Spleen (tissue), 11 donors: ENCODE results near the gene RASSF4. TPM values are rescaled to one million over a fixed set of nuclear protein-coding genes. Genes with fewer than 3 reads are reported as not detected.

ENCODE experiments used
- DNase-seq: peaks from one replicate; pipeline ENCODE4 v3.0.0-alpha.2; 2020
- H3K27ac ChIP-seq, 8 donors: fragments of 200-600 bp; sonication (generic) in 7 of 8; 1 replicate in 4 of 8; 2 replicates in 4 of 8; pipeline versions ENCODE4 v1.5.0 to v1.8.0; 2016 to 2021; ENCODE audit warnings: inconsistent platforms in 4 of 8, mild to moderate bottlenecking in 4 of 8, moderate library complexity in 1 of 8
- H3K27me3 ChIP-seq, 7 donors: fragments of 200-600 bp; sonication (generic) in 6 of 7; replicated peaks in 1 of 7; 1 replicate in 4 of 7; 2 replicates in 3 of 7; pipeline versions ENCODE4 v1.5.0 to v1.8.0; 2016 to 2021; ENCODE audit warnings: inconsistent platforms in 3 of 7, mild to moderate bottlenecking in 1 of 7
- H3K36me3 ChIP-seq, 6 donors: fragments of 200-600 bp; sonication (generic) in 5 of 6; 1 replicate in 4 of 6; 2 replicates in 2 of 6; pipeline versions ENCODE4 v1.5.0 to v1.8.0; 2016 to 2021; ENCODE audit warnings: inconsistent platforms in 2 of 6
- H3K4me1 ChIP-seq, 6 donors: fragments of 200-600 bp; sonication (generic) in 5 of 6; 1 replicate in 3 of 6; 2 replicates in 3 of 6; pipeline versions ENCODE4 v1.5.0 to v1.8.0; 2016 to 2021; ENCODE audit warnings: inconsistent platforms in 3 of 6
- H3K4me3 ChIP-seq, 8 donors: fragments of 200-600 bp; sonication (generic) in 7 of 8; 1 replicate in 4 of 8; 2 replicates in 4 of 8; pipeline versions ENCODE4 v1.5.0 to v1.8.0; 2016 to 2021; ENCODE audit warnings: inconsistent platforms in 4 of 8, mild to moderate bottlenecking in 4 of 8, moderate library complexity in 2 of 8
- H3K9me3 ChIP-seq, 8 donors: fragments of 200-600 bp; sonication (generic) in 7 of 8; 1 replicate in 4 of 8; 2 replicates in 4 of 8; pipeline versions ENCODE4 v1.5.0 to v1.8.0; 2016 to 2021; ENCODE audit warnings: inconsistent platforms in 4 of 8
- CTCF ChIP-seq, 11 experiments: fragments of 200-600 bp in 7 of 11; fragments of 450-650 bp in 4 of 11; sonication (generic) in 4 of 11; IDR thresholded peaks in 8 of 11; conservative IDR thresholded peaks in 3 of 11; 1 replicate in 7 of 11; 2 replicates in 4 of 11; pipeline versions ENCODE4 v1.4.0 to v1.8.0; 2016 to 2021; ENCODE audit warnings: antibody characterized with exemption in 11 of 11, inconsistent platforms in 4 of 11, mild to moderate bottlenecking in 1 of 11
- POLR2A ChIP-seq, 3 donors: fragments of 450-650 bp; IDR thresholded peaks; one replicate each; pipeline ENCODE4 v1.5.1; 2017; ENCODE audit warnings: antibody characterized with exemption in 3 of 3, mild to moderate bottlenecking in 1 of 3
- POLR2AphosphoS5 ChIP-seq, 3 donors: sonication (generic); formaldehyde crosslinking; IDR thresholded peaks; one replicate each; pipeline ENCODE4 v1.5.1; 2017; ENCODE audit warnings: antibody characterized with exemption in 3 of 3
- WGBS, 5 donors: extraction: QIAGEN DNeasy Blood & Tissue Kit in 3 of 5; methylation state at CpG; one replicate each; pipeline versions ENCODE4 v1.1.5 to v1.1.7; 2013 to 2018; 5-methylcytosine and 5-hydroxymethylcytosine counted together
- intact Hi-C: fragments of 100-400 bp; cut with DNase I; formaldehyde crosslinking; loops from one replicate; pipeline ENCODE4 v1.15.0; 2023; ENCODE audit warnings: low total_unique reads
- polyA plus RNA-seq, 3 donors: library from polyadenylated mRNA; stranded (reverse); fragments of 200-250 nt; gene quantifications; one replicate each; pipeline ENCODE4 v1.2.1, GENCODE V29; 2013
- total RNA-seq, 7 donors: library from RNA; depleted of rRNA in 3 of 7; stranded (reverse); fragments of >200 nt in 3 of 7; fragmentation: NEBNext Ultra II Directional in 4 of 7; extraction: Animal tissue kit (Norgen Biotek cat#: 25700) in 4 of 7; gene quantifications; one replicate each; pipeline versions ENCODE4 v1.1.0 to v1.2.1, GENCODE V29; 2016 to 2021
- donor health status: healthy with polysubstance abuse.
- donor health status: DM: no; HTN: no; CAD: no; lungs with moderate emphysema.
- donor health status: DM: no; HTN: no; CAD: no.
- donor health status: Bipolar disorder and iron deficiency.
- donor health status: healthy.
- donor health status: DM: no; HTN: no; CAD: no.
- donor health status: DM: yes; HTN: yes; CAD: no.

The RASSF4 gene
- total and polyA plus RNA-seq, 10 donors = 36.7 to 96.2 (median 73.5) TPM

GRCh38 chr10:45040921-45041542, 81.4 kb downstream of the RASSF4 start:
- DNase-seq = no peak

GRCh38 chr10:45044290-45044689, 84.7 kb downstream of the RASSF4 start:
- no peaks in the 10 kb centered on the region for H3K27me3 ChIP-seq
- no peak for TF ChIP-seq POLR2A (IDR thresholded peaks at IDR 0.05)
- TF ChIP-seq CTCF (IDR thresholded peaks at IDR 0.05 in 8 of 11, conservative IDR thresholded peaks at IDR 0.05 in 3 of 11) = no peak
- no peak for TF ChIP-seq POLR2AphosphoS5 (IDR thresholded peaks at IDR 0.05)
- H3K4me1 ChIP-seq = no peaks in the 10 kb centered on the region
- H3K9me3 ChIP-seq = peaks cover 3 to 21% (median 14%) of the 10 kb centered on the region in 8 donors
- H3K36me3 ChIP-seq = no peaks in the 10 kb centered on the region
- intact Hi-C loops = no loop called here
- DNase-seq = no peak
- no peak overlapping the region for H3K27ac ChIP-seq
- 72 to 87% (median 83%) methylated on average over 7 of the region's 7 CpGs for WGBS, 5 donors
- no peak overlapping the region for H3K4me3 ChIP-seq

More at GRCh38 chr10:45040921-45041542, 81.4 kb downstream of the RASSF4 start:
- no peak overlapping the region for H3K27ac ChIP-seq
- no peaks in the 10 kb centered on the region for H3K36me3 ChIP-seq
- no peaks in the 10 kb centered on the region for H3K9me3 ChIP-seq
- no peak overlapping the region for H3K4me3 ChIP-seq
- no peak for TF ChIP-seq CTCF (IDR thresholded peaks at IDR 0.05 in 8 of 11, conservative IDR thresholded peaks at IDR 0.05 in 3 of 11)
- TF ChIP-seq POLR2A (IDR thresholded peaks at IDR 0.05) = no peak
- TF ChIP-seq POLR2AphosphoS5 (IDR thresholded peaks at IDR 0.05) = no peak
- intact Hi-C loops = no loop called here
- H3K4me1 ChIP-seq = no peaks in the 10 kb centered on the region
- no peaks in the 10 kb centered on the region for H3K27me3 ChIP-seq

Other genes with a start within 250 kb of the RASSF4 start
- gene TMEM72, start 48.5 kb upstream of the RASSF4 start, total RNA-seq = not detected
- under 1 TPM in 1 of 3 donors, not detected in 2; 0.04 TPM for gene TMEM72, start 48.5 kb upstream of the RASSF4 start, polyA plus RNA-seq
- 10 to 100 TPM in 6 of 7 donors, 1 to 10 TPM in 1; 9.5 to 90.1 (median 21.1) TPM for gene DEPP1, start 19.0 kb downstream of the RASSF4 start, total RNA-seq
- gene DEPP1, start 19.0 kb downstream of the RASSF4 start, polyA plus RNA-seq = 10 to 100 TPM; 13.3 to 36.5 (median 15.7) TPM
- gene ZNF22, start 41.1 kb downstream of the RASSF4 start, total RNA-seq = 10 to 100 TPM; 22.7 to 28.3 (median 25.8) TPM
- gene ZNF22, start 41.1 kb downstream of the RASSF4 start, polyA plus RNA-seq = 10 to 100 TPM; 25.9 to 33.6 (median 31.5) TPM